ENCODE data around the gene HOXC5. TPM values are rescaled to one million over a fixed set of nuclear protein-coding genes. Genes with fewer than 3 reads are reported as not detected.

Gene HOXC5
- total and polyA plus RNA-seq, 3 donors from 2014 or later: 1.3 to 5.5 (median 1.9) TPM

GRCh38 chr12:53988541-53989226 lies 44.2 kb upstream of the HOXC5 start:
- Histone ChIP-seq H3K27ac (no peak overlapping the region), H3K9me3 (no peaks in the 10 kb centered on the region), H3K27me3 (no peaks in the 10 kb centered on the region), H3K4me3 (no peak overlapping the region), H3K4me1 (peaks cover 19% of the 10 kb centered on the region), H3K36me3 (ENCODE audit: low read depth, missing control alignments) (no peaks in the 10 kb centered on the region)
- DNase-seq: no peak
- intact Hi-C loops (cut with DNase I; ENCODE audit: low total_unique reads): loop anchor here (5.0 to 10.0 kb wide), 2 partner anchors 214 kb away; no protein-coding TSS in a partner anchor
- WGBS, 2 donors: 38 to 49% methylated on average over 5 of the region's 5 CpGs
- no peak for TF ChIP-seq CTCF (IDR thresholded peaks at IDR 0.05)
- no peak for TF ChIP-seq POLR2A (IDR thresholded peaks at IDR 0.05)

GRCh38 chr12:53989227-53990113 lies 43.4 kb upstream of the HOXC5 start:
- intact Hi-C loops (cut with DNase I; ENCODE audit: low total_unique reads): loop anchor here (5.0 to 10.0 kb wide), 2 partner anchors 213 to 215 kb away; no protein-coding TSS in a partner anchor
- TF ChIP-seq CTCF (IDR thresholded peaks at IDR 0.05): peak in 1 of 3 experiments; percentile 40
- TF ChIP-seq POLR2A (IDR thresholded peaks at IDR 0.05): no peak
- H3K9me3 ChIP-seq: no peaks in the 10 kb centered on the region
- H3K27me3 ChIP-seq: peaks cover 3% of the 10 kb centered on the region
- WGBS, 2 donors: 27 to 34% methylated on average over 28 of the region's 28 CpGs
- DNase-seq: peak; percentile 59
- peaks cover 21% of the 10 kb centered on the region for H3K4me1 ChIP-seq
- H3K36me3 ChIP-seq (ENCODE audit: low read depth, missing control alignments): no peaks in the 10 kb centered on the region
- no peak overlapping the region for H3K27ac ChIP-seq
- H3K4me3 ChIP-seq: no peak overlapping the region

DNA sequence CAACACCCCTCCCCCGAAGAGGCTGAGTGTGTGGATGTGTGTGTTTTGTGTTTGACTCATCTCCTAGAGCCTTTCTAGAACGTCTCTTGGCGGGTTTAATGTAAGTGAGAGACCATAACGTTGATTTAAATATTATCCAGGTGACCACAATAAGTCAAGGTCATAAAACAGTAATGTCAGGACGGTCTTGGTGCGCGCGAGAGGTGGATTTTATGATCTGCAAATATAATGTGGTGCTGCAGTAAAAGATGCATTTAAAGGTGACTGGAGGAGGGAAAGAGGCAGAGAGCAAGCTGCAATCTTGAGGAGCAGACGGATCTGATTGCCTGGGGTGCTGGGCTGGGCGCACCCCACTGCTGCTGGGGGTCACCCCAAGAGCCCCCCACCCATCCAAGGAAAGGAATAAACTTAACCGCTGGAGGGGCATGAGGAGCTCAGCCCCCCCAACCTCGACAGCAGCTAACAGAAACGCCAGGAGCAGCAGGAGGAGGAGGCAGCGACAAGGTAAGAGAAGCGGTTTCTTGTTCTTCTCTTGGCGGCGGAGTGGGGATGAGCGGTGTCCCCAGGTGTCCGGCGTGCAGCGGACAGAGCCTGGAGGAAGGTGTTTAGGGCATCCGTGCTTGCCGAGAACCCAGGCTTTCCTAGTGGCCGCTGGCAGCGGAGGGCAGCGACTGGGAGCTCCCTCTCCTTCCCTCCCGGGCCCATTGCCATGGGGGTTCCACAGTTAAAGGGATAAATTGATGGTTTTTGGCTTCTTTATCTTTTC lies 42.4 kb upstream of the HOXC5 start:
- Histone ChIP-seq H3K36me3 (ENCODE audit: low read depth, missing control alignments) (no peaks in the 10 kb centered on the region), H3K9me3 (no peaks in the 10 kb centered on the region), H3K27ac (no peak overlapping the region), H3K4me3 (no peak overlapping the region), H3K4me1 (peaks cover 26% of the 10 kb centered on the region), H3K27me3 (peaks cover 3% of the 10 kb centered on the region)
- WGBS, 2 donors: 47 to 55% methylated on average over 26 to 27 of the region's 27 CpGs
- no peak for DNase-seq
- intact Hi-C loops (cut with DNase I; ENCODE audit: low total_unique reads): no loop called here
- TF ChIP-seq POLR2A (IDR thresholded peaks at IDR 0.05) (no peak), CTCF (IDR thresholded peaks at IDR 0.05) (no peak)

GRCh38 chr12:53991077-53991460 lies 41.8 kb upstream of the HOXC5 start:
- H3K4me3 ChIP-seq: no peak overlapping the region
- no peaks in the 10 kb centered on the region for H3K36me3 ChIP-seq (ENCODE audit: low read depth, missing control alignments)
- H3K27me3 ChIP-seq: peaks cover 3% of the 10 kb centered on the region
- no peaks in the 10 kb centered on the region for H3K9me3 ChIP-seq
- TF ChIP-seq POLR2A (IDR thresholded peaks at IDR 0.05) (no peak), CTCF (IDR thresholded peaks at IDR 0.05) (no peak)
- H3K27ac ChIP-seq: no peak overlapping the region
- 23 to 42% methylated on average over 8 of the region's 8 CpGs for WGBS, 2 donors
- no peak for DNase-seq
- H3K4me1 ChIP-seq: peaks cover 21% of the 10 kb centered on the region
- intact Hi-C loops (cut with DNase I; ENCODE audit: low total_unique reads): no loop called here

Data from testis (tissue), 3 donors.